MM.1S (cell line): Measurements from ENCODE around the gene MINDY3.

ENCODE experiments used
- DNase-seq: peaks from one replicate; pipeline ENCODE4 v3.0.0-alpha.2; 2015
- H2AFZ ChIP-seq: fragments of 300-600 bp; sonication (generic); 2 replicates; pipeline ENCODE4 v1.6.0; 2016; ENCODE audit warnings: antibody characterized with exemption, low read length
- H3F3A ChIP-seq: fragments of 300-600 bp; sonication (generic); 2 replicates; pipeline ENCODE4 v1.6.1; 2016; ENCODE audit warnings: mild to moderate bottlenecking, antibody characterized with exemption, low read length, moderate library complexity, mixed read lengths; ENCODE audit not compliant: insufficient read depth
- H3K27ac ChIP-seq: fragments of 300-600 bp; sonication (generic); 2 replicates; pipeline ENCODE4 v1.5.1; 2016; ENCODE audit warnings: mild to moderate bottlenecking, low read length
- H3K27me3 ChIP-seq: fragments of 300-600 bp; sonication (generic); replicated peaks from 2 replicates; pipeline ENCODE4 v1.6.0; 2016; ENCODE audit warnings: low read length; ENCODE audit not compliant: insufficient read depth
- H3K36me3 ChIP-seq: fragments of 300-600 bp; sonication (generic); replicated peaks from 2 replicates; pipeline ENCODE4 v1.6.1; 2016; ENCODE audit warnings: mild to moderate bottlenecking, low read length, mixed read lengths; ENCODE audit not compliant: insufficient read depth
- H3K4me1 ChIP-seq: fragments of 300-600 bp; sonication (generic); 2 replicates; pipeline ENCODE4 v1.6.1; 2016; ENCODE audit warnings: low read length, mixed read lengths
- H3K4me2 ChIP-seq: fragments of 300-600 bp; sonication (generic); 2 replicates; pipeline ENCODE4 v1.6.0; 2016; ENCODE audit warnings: low read depth, low read length
- H3K4me3 ChIP-seq: fragments of 300-600 bp; sonication (generic); 2 replicates; pipeline ENCODE4 v1.5.1; 2016; ENCODE audit warnings: low read length, mixed read lengths
- H3K79me2 ChIP-seq: fragments of 300-600 bp; sonication (generic); 2 replicates; pipeline ENCODE4 v1.6.1; 2016; ENCODE audit warnings: mixed run types, low read length, mixed read lengths
- H3K9ac ChIP-seq: fragments of 300-600 bp; sonication (generic); 2 replicates; pipeline ENCODE4 v1.6.1; 2016; ENCODE audit warnings: low read length, mixed read lengths
- H3K9me2 ChIP-seq: fragments of 300-600 bp; sonication (generic); replicated peaks from 2 replicates; pipeline ENCODE4 v1.6.1; 2016; ENCODE audit warnings: mild to moderate bottlenecking, low read length, mixed read lengths; ENCODE audit not compliant: insufficient read depth
- H3K9me3 ChIP-seq: fragments of 300-600 bp; sonication (generic); replicated peaks from 2 replicates; pipeline ENCODE4 v1.6.1; 2016; ENCODE audit warnings: mild to moderate bottlenecking, low read length, mixed read lengths; ENCODE audit not compliant: insufficient read depth
- H4K20me1 ChIP-seq: fragments of 300-600 bp; sonication (generic); 2 replicates; pipeline ENCODE4 v1.6.1; 2016; ENCODE audit warnings: mild to moderate bottlenecking, low read length, moderate library complexity, mixed read lengths; ENCODE audit not compliant: insufficient read depth
- EZH2 ChIP-seq: fragments of 300-600 bp; sonication (generic); optimal IDR thresholded peaks from 2 replicates; pipeline ENCODE3; 2017; ENCODE audit warnings: low read depth, mild to moderate bottlenecking, antibody characterized with exemption, low read length, mixed read lengths
- EZH2phosphoT487 ChIP-seq: fragments of 300-600 bp; sonication (generic); IDR thresholded peaks from 2 replicates; pipeline ENCODE4 v1.6.1; 2018; ENCODE audit warnings: antibody characterized with exemption, low read length
- TF ChIP-seq, protein P1 (sequence below): fragments of 300-600 bp; sonication (generic); IDR thresholded peaks from 2 replicates; pipeline ENCODE4 v1.5.1; 2016; ENCODE audit warnings: antibody characterized with exemption, low read length, mixed read lengths

MINDY3 gene

DNA sequence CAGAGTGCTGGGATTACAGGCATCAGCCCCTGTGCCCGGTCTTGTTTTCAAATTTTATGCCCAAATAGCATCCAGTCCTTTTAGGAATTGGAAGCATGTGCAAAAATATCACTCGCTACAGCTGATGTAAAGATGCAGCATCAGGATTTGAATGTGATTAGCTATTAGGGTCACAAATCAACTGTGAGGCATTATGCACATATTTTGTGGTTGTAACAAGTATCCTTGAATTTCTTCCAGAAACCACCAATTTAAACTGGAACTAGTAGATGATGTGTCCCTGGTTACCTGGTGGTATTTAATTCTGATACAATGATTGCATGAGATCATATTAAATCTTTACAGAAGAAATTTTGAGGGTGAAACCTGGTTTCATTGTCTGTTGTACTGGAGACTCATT, 99.6 kb downstream of the MINDY3 start:
- DNase-seq: no peak
- H4K20me1 ChIP-seq: no peaks in the 10 kb centered on the region
- no peaks in the 10 kb centered on the region for H3F3A ChIP-seq
- TF ChIP-seq EZH2 (no peak), EZH2phosphoT487 (no peak)
- TF ChIP-seq, protein P1, sequence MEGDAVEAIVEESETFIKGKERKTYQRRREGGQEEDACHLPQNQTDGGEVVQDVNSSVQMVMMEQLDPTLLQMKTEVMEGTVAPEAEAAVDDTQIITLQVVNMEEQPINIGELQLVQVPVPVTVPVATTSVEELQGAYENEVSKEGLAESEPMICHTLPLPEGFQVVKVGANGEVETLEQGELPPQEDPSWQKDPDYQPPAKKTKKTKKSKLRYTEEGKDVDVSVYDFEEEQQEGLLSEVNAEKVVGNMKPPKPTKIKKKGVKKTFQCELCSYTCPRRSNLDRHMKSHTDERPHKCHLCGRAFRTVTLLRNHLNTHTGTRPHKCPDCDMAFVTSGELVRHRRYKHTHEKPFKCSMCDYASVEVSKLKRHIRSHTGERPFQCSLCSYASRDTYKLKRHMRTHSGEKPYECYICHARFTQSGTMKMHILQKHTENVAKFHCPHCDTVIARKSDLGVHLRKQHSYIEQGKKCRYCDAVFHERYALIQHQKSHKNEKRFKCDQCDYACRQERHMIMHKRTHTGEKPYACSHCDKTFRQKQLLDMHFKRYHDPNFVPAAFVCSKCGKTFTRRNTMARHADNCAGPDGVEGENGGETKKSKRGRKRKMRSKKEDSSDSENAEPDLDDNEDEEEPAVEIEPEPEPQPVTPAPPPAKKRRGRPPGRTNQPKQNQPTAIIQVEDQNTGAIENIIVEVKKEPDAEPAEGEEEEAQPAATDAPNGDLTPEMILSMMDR: no peak
- no peak overlapping the region for H3K4me3 ChIP-seq
- H3K27me3 ChIP-seq: no peaks in the 10 kb centered on the region
- H3K9me2 ChIP-seq: no peaks in the 10 kb centered on the region
- no peak overlapping the region for H3K4me2 ChIP-seq
- H3K27ac ChIP-seq: no peak overlapping the region
- H3K79me2 ChIP-seq: no peaks in the 10 kb centered on the region
- H3K4me1 ChIP-seq: no peaks in the 10 kb centered on the region
- no peak overlapping the region for H3K9ac ChIP-seq
- H3K9me3 ChIP-seq: no peaks in the 10 kb centered on the region
- no peaks in the 10 kb centered on the region for H3K36me3 ChIP-seq
- H2AFZ ChIP-seq: no peak overlapping the region

DNA sequence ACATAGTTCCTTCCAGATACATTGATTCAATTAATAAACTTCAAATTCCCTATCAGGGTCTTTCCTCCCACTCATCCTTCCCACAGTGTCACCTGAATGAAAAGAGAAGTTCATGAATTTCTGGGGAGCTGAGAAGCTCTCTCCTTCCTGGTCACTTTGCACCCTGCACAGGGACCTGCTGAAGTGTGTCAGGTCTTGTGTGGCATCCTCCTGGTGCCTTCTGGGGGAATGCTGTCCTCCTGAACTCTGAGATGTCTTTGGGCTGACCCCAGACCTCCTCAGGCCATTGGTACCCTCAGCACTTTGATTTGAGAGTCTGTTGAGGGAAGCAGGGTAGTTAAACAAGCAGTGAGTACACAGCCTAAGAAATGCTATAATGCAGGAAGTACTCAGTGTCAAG, 101.0 kb downstream of the MINDY3 start:
- Histone ChIP-seq H3K79me2 (no peaks in the 10 kb centered on the region), H3K4me3 (no peak overlapping the region), H3K4me2 (no peak overlapping the region), H3K4me1 (no peaks in the 10 kb centered on the region), H3K27ac (no peak overlapping the region), H3F3A (no peaks in the 10 kb centered on the region), H3K36me3 (no peaks in the 10 kb centered on the region), H3K9me3 (no peaks in the 10 kb centered on the region), H3K27me3 (no peaks in the 10 kb centered on the region), H2AFZ (no peak overlapping the region), H3K9me2 (no peaks in the 10 kb centered on the region), H4K20me1 (no peaks in the 10 kb centered on the region), H3K9ac (no peak overlapping the region)
- DNase-seq: no peak
- TF ChIP-seq EZH2phosphoT487: no peak
- TF ChIP-seq, protein P1: no peak
- no peak for TF ChIP-seq EZH2

DNA sequence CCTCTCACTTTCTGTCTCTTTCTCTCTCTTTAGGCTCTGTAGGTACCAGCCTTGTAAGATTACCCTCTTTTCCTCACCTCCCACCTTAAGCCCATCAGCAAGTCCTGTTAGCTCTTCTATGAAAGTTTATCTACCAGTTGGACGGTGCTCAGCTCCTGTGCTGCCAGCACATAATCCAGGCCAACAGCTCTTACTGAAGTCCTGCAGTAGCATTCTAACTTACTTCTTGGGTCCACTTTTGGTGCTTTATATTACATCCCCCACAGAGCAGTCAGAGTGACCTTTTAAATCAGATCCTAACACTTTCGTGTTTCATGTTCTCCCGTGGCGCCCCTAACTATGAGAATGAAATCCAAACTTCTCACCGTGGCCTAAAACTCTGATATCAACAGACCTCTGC, 101.7 kb downstream of the MINDY3 start:
- Histone ChIP-seq H3K79me2 (no peaks in the 10 kb centered on the region), H3F3A (no peaks in the 10 kb centered on the region)
- no peak for TF ChIP-seq EZH2phosphoT487
- TF ChIP-seq, protein P1: no peak
- no peak for TF ChIP-seq EZH2

More for the DNA sequence above, 101.7 kb downstream of the MINDY3 start:
- Histone ChIP-seq H4K20me1 (no peaks in the 10 kb centered on the region), H3K9me2 (no peaks in the 10 kb centered on the region), H2AFZ (no peak overlapping the region), H3K36me3 (no peaks in the 10 kb centered on the region), H3K9me3 (no peaks in the 10 kb centered on the region), H3K4me1 (no peaks in the 10 kb centered on the region), H3K4me3 (no peak overlapping the region), H3K27me3 (no peaks in the 10 kb centered on the region), H3K27ac (no peak overlapping the region), H3K9ac (no peak overlapping the region), H3K4me2 (no peak overlapping the region)
- DNase-seq: no peak
